Stimulated activated CD4-positive, alpha-beta T cell treated with anti-CD3 and anti-CD28 coated beads, Interleukin-4, amount 100 ng/mL, for 24 hours (primary cell): ENCODE data around the gene MRPL10.
"Not testable (repeated sequence)": the region's sequence is repeated elsewhere in the genome, so short reads cannot be mapped to it uniquely, and the experiment has no call there.

ENCODE experiments used
- DNase-seq: peaks from one replicate; pipeline ENCODE4 v3.0.0-alpha.2; 2020

MRPL10 gene

DNA sequence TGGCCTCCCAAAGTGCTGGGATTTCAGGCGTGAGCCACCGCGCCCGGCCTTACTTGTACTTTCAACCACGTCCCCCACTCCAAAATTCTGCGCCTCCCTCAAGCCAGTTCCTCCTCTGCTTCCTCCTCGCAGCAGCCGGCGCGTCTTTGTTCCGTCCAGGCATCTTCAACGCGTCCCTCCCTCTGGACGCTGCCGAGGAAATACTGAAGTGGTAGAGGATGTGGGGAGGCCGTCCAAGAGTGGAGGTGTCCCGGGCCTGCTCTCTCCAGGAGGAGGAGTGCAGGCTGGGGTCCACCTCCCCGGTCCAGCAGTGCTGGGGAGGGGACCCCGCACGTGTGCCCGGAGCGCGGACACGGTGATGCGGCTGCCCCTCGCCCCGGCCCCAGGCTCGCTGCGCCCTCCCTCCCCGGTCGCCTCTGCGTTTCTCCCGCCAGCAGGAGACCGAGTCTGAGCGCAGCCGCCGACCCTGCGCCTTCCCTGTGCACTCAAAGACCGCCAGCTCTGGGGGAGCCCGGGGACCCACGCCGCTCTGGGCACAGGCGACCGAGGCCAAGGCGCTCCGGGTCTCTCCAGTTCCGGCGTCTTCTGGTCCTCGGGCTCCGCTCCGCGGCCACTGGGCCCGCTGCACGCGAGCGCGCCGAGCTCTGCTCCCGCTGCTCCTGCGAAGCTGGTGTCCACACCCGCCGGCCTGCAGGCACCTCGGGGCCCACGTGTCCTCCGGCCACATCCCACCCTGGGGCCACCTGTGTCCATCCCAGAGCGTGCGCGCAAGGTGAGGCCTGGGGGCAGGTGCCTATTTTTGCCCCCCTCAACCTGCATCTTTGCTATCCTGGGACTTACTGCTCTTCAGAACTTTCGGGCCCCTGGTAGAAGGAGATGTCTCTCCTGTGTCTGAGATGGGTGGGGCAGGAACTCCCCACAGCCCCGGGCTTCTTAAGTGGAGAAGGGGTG lies 41.5 kb downstream of the MRPL10 start:
- DNase-seq: peak; percentile 54

DNA sequence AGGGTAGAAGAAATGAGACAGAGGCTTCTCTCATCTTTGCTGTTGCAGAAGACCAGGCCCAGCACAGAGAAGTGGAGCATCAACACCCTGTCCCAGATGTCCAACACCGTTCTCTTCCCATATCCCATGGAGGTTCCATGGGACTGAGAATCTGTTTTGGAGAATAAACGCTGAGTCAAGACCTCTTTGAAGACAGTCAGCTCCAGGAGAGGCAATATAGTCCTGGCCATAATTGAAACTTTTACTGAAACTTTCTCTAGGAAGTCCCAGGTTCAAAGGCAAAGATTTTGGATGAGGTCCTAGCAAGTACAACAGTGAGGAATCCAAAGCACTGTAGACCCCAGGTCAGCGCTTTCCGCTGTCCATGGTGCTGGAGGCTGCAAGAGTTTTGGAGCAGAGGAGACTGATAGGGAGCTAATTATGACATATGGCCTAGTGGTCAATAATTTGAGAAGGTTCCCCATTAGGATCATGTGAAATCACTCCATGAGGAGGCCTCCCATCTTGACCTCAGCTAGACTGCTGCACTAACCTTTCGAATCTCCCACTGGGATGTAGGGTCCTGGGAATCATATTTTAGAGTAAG lies 45.7 kb downstream of the MRPL10 start:
- DNase-seq: no peak

DNA sequence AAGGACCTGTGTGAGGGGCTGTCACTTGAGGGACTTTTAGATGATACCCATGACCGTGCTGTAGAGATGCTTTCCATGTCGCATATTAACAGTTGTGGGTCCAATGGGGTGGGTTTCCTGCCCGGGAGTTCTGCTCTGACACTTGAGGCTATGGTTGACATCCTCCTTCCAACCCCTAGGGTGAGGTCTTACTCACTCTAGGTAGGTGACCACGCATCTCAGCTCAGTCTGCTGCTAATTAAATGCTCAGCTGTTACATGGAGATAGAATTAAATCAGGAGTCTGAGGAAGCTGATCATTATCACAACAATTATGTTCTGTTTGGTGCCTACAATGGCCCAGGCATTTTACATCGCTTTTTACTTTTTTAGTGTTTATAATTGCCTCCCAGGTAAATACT lies 49.9 kb downstream of the MRPL10 start:
- DNase-seq: no peak

DNA sequence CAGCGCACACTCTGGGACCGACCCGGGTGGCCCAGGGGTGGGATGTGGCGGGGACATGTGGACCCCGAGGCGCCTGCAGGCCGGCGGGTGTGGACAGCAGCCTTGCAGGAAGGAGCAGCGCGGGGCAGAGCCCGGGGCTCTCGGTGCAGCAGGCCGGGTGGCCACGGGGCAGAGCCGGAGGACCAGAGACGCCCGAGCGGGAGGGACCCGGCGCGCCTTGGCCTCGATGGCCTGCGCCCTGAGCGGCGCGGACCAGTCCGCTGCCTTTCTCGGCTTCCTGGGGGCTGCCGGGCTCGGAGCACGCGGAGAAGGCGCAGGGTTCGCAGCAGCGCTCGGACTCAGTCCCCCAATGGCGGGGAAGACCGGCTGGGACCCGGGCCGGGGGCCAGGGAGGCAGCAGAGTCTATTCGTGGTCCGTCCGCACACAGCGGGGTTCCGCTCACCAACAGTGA lies 53.1 kb downstream of the MRPL10 start:
- DNase-seq: no peak

DNA sequence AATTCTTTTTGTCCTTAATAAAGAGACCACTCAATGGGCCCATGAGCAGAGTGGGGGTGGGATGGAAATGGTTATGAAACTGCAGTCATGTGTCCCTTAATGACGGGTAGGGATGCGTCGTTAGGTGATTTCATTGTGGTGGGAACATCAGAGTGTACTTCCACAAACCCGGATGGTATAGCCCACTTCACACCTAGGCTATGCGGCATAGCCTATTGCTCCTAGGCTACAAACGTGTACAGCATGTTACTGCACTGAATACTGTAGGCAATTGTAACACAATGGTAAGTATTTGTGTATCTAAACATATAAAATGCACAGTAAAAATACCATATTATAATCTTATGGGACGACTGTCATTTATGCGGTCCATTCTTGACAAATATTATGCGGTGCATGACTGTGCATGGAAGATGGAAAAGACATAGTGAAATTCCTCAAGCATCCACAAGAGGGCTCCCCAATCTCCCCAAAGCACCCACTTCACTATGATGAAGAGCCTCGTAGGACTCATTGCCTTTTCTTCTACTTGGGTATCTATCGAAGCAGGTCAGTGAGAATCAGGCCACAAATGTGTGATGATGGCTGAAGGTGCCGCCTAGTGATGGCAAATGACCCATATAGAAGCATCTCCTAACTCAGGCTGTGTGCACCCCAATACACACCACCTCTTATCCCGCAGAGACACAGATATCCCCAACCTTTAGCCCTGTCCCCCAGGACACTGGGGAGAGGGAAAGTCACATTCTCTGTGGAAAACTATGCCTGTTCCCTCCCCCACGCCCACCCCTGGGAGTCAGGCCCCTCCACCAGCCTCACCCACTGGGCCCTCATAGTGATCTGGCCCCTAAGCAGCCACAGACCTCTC lies 54.8 kb downstream of the MRPL10 start:
- peak; percentile 54 for DNase-seq

DNA sequence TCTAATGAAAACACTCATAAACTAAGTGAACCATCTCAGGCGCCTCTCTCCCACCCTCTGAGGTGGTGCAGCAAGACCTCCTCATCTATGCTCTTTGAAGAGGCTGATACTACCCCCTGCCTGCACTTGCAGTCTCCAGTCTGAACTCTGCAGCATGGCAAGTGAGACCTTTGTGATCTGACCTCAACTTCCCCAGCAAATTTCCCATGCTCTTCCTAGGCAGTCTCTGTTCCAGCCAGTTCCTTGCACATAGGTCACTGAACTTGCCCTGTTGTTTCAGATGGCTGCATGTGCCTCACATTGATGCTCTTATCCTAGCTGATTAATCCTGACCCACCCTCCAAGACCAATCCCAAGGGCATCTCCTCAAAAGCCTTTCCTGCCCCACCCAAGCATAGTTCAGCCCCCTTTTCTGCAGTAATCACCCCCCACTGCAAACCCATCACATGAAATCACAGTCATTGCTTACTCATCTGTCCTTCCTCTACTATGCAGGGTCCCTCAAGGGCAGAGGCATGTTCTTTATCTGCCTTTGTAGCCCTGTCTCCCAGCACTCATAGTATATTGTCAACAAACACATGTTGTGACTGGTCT lies 56.3 kb downstream of the MRPL10 start:
- DNase-seq: no peak

DNA sequence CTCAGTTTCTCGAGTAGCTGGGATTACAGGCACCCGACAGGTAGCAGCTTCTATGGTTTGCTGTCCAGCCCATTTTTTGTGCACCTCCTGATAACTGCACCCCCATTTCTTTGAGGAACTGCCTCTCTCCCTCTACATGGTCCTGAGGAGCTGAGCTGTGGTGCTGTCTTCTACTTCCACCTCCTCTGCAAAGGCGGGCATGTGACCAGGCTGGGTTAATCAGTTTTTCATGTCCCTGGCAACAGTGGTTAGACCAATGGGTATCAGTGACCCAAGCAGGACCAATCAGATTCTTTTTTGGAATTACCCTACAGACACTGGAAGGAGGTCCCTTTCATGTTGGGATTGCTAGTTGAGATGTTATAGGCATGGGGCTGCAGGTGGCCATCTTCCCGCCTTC lies 57.0 kb downstream of the MRPL10 start:
- DNase-seq: no peak

DNA sequence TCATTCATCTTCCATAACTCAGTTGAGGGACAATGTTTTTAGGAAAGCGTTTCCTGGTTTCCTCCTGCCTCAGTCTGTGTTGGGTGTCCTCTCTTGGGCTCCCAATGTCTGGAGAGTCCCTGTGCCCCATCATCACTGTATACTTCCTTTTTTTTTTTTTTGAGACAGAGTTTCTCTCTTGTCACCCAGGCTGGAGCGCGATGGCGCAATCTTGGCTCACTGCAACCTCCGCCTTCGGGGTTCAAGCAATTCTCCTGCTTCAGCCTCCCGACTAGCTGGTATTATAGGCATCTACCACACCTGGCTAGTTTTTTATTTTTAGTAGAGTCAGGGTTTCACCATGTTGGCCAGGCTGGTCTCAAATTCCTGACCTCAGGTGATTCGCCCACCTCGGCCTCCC lies 57.7 kb downstream of the MRPL10 start:
- DNase-seq: not testable (repeated sequence)
